GM15510 (cell line): ENCODE measurements around the gene SEPHS1.
A peak's percentile ranks its signal among the peaks of the same experiment; 100 is the strongest.

Experiments used
- POLR2A ChIP-seq: IDR thresholded peaks from 3 replicates; pipeline ENCODE4 v1.6.1; 2011; ENCODE audit warnings: borderline replicate concordance; ENCODE audit not compliant: insufficient read length; ENCODE audit errors: extremely low read depth

Gene SEPHS1, protein sequence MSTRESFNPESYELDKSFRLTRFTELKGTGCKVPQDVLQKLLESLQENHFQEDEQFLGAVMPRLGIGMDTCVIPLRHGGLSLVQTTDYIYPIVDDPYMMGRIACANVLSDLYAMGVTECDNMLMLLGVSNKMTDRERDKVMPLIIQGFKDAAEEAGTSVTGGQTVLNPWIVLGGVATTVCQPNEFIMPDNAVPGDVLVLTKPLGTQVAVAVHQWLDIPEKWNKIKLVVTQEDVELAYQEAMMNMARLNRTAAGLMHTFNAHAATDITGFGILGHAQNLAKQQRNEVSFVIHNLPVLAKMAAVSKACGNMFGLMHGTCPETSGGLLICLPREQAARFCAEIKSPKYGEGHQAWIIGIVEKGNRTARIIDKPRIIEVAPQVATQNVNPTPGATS

DNA sequence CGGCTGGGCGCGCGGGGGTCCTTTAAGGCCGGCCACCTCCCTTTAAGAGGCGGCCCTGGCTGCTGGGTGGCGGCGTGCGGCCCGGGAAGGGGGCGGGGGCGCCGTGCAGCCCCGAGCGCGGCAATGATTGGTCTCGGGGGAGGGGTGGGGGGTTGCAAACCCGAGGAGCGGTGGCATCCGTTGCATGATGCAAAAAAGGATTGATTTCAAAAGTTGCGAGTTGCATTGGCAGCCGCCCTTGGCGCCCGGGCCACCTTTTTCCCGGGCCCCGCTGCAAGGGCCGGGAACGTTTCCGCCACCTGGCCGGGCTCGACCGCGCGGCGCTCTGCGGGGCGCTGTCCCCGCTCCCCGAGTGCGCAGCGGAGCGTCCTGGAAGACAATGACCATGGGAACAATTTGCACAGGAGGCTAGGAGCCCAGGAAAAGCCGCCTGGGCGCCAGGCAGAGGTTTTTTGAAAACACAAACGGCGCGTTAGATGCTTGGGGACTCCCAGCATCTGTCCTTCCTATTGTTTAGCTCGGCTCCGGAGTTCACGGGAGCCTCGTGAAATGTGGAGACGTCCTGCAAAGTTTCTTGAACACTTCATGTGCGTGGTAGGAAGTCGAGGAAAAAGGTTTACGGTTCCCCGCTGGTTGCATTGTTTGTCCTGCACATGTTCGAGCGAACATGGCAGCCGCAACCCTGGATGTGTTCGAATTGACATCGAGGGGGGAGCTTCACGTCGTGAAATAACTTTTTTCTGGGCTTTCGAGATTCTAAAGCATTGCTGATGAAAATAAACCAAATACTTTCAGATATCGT lies at the start of gene SEPHS1:
SEPHS1 (minus strand) TSS at position 78 of the 802 bp plus-strand sequence. CDS start 3,343 bp downstream, outside the sequence.
- TF ChIP-seq POLR2A: peak; percentile 33

DNA sequence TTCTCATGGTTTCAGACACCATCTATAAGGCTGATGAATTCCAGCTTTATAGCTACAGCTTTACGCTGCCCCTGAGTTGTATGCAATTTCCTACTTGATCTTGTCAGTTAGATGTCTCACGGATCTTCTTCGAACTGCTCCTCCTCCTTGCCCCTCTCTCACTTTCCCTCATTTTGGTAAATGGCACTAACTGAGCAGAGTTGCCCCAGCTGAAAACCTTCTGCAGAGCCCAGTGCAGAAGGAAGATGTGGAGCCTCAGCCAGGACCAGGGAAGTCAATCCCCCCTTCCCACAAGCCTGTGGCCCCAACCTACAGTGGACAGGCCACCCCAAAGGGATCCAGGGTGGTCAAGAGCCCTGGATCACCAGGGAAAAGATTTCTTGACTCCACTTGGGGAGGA lies 49.0 kb upstream of the SEPHS1 start:
- TF ChIP-seq POLR2A: no peak

DNA sequence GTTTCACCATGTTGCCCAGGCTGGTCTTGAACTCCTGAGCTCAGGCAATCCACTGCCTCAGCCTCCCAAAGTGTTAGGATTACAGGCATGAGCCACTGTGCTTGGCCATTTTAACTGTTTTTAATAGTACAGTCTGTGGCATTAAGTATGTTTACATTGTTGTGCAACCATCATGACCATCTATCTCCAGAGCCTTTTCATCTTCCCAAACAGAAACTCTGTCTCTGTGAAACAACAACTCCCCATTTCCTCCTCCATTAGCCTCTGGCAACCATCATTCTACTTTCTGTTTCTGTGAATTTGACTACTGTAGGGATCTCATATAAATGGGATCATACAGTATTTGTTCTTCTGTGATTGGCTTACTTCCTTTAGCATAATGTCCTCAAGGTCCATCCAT lies 48.3 kb upstream of the SEPHS1 start:
- TF ChIP-seq POLR2A: no peak

DNA sequence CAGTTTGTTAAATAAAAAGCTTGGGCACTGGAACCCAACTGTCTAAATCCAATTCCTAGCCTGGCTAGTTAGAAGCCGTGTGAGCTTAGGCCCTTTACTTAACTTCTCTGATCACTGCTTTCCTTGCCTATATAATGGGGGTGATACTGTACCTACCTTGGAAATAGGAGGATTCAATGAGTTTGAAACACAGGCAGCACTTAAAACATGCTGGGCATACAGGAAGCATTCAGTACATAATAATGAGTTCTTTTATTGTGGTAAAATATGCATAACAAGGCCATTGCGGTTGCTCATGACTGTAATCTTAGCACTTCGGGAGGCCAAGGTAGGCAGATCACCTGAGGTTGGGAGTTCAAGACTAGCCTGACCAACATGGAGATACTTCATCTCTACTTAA lies 47.4 kb upstream of the SEPHS1 start:
- no peak for TF ChIP-seq POLR2A

DNA sequence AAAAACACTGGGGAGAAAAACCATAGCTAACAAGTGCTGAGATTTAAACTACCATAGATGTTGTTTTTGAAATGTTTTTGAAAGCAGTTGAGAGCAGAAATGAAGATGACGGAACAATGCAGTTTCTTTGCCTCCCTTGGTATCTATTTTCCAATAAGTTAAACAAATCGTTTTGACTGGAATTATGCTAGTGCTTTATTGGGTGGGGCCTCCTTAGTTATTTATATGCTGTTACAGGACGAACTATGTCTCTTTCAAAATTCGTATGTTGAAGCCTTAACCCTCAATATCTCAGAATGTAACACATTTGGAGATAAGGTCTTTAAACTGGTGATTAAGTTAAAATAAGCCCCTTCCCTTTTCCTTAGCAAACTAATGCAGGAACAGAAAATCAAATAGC lies 45.5 kb upstream of the SEPHS1 start:
- TF ChIP-seq POLR2A: no peak

DNA sequence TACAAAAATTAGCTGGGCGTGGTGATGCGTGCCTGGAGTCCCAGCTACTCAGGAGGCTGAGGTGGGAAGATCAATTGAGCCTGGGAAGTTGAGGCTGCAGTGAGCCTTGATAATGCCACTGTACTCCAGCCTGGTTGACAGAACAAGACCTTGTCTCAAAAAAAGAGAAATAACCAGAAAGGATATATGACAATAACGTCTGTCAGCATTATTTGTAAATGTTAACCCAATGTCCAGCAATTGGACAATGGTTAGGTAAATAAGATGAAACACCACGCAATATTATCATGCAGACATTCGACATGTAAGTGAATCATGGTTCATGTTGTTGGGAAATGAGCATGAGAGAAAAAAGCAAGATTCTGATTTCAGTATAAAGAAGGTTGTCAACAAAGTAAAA lies 44.6 kb upstream of the SEPHS1 start:
- TF ChIP-seq POLR2A: no peak

DNA sequence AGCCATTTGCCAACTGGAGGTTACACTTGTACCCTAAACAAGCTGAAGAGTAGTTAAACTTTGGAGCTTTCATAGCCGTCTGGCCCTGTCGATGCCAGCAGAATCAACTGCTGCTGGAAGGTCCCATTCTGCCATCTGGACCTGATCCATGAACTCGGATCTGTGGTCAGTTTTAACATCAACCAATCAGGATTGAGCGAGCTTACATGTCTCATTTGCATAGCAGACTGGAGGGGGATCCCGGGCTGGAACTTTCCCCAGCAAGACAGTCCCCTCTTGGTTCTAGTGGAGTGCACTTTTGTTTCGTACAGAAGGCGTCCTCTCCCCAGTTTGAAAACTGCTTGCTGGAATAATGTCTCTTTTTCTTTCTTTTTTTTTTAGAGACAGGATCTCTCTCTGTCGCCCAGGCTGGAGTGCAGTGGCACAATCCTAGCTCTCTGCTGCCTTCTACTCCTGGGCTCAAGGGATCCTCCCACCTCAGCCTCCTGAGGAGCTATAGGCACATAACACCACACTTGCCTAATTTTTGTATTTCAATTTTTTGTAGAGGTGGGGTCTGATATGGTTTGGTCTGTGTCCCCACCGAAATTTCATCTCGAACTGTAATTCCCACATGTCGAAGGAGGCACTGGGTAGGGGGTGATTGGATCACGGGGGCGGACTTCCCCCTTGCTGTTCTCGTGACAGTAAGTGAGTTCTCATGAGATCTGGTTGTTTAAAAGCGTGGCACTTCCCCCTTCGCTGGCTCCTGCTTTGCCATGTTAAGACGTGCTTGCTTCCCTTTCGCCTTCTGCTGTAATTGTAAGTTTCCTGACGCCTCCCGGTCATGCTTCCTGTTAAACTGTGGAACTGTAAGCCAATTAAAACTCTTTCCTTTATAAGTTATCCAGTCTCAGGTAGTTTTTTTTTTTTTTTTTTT lies 42.8 kb upstream of the SEPHS1 start:
- TF ChIP-seq POLR2A: no peak

DNA sequence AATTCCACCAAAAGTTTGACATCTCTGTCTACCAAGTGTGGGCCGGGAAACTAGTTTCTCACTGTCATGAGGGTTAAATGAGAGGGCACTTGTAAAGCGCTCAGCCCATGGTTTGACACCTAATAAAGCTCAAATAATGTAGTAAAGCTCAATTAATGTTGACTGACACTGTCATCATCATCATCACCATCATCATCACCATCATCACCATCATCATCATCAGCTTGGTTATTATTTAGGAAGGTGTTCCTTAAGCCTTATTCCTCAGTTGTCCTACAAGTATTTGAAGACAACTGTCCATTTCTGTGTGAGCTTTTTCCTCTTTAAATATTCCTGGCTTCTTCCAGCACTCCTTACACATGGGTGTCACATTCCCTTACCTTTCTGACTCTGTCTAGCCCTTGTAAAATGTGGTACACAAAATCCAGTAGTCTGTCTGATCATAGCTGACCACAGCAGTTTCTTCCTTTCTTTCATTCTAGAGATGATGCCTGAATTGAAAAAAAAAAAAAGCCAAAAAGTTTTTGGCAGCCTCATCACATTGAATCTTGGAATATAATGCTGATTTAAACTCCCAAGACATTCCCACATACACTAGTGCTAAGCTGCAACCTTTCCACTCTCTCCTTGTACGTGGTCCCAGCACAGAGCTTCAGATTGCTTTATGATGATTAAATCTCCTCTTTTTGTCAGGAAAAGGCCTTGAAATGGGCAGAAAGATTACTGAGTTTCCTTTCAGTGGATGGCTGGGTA lies 40.6 kb upstream of the SEPHS1 start:
- no peak for TF ChIP-seq POLR2A

DNA sequence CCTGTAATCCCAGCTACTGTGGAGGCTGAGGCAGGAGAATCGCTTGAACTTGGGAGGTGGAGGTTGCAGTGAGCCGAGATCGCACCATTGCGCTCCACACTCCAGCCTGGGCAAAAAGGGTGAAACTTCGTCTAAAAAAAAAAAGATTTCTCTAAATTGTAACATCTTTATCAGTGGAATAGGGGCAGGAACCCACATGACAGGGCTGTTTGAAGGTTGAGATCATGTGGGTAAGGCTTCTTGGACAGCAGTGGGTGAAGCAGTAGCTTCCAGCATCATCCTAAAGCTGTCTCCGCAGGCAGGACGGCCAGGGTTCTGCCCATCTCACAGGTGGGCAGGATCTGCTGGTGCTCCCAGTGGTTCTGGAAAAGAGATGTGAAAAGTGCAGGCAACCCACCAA lies 37.9 kb upstream of the SEPHS1 start:
- TF ChIP-seq POLR2A: no peak

DNA sequence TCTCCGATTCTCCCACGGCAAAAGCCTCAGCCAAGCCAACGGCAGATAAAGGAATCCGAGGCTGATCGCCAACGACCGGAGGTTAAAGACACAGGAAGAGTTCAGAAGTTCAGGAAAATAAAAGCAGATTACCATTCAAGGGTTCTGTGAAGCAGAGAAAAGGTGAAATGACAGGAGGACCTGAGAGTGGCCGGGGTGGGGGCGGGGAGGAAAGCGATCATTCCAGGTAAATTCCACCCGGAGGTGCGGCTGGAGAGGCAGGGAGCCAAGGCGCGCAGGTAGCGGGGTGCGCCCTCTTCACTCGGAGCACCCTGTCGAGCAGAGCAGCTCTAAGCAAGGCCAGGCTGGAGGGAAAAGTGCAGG lies 35.3 kb upstream of the SEPHS1 start:
- TF ChIP-seq POLR2A: no peak

DNA sequence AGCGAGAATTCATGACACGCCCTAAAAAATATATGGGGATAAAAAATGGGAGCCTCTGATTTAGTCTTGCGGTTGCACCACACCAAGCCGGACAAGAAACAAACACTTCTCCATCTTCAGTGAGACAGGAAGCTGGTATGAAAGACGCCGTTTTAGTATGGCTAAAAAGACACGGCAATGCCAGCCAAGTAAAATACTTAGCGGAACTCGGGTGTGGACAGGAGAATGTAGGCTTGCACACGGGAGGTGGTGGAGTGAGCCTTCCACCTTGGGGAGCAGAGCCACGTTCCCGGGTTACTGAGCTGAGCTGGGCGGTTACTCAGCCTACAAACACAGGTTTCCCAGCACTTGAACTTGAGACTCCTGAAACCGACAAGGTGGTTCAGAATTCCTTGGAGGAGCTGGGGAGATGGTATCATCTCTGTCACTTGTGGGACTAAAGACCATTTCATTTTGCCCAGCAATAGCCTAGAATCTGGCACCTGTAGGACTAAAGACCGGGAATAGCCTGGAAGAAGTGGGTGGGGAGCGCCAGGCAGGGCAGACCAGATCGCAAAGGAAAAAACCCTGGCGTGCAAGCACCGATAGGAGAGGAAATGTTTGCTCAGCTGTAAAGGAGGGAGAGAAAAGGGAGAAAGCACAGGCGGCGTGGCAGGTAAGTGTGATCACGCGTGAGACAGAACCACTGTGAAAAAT lies 34.8 kb upstream of the SEPHS1 start:
- no peak for TF ChIP-seq POLR2A

DNA sequence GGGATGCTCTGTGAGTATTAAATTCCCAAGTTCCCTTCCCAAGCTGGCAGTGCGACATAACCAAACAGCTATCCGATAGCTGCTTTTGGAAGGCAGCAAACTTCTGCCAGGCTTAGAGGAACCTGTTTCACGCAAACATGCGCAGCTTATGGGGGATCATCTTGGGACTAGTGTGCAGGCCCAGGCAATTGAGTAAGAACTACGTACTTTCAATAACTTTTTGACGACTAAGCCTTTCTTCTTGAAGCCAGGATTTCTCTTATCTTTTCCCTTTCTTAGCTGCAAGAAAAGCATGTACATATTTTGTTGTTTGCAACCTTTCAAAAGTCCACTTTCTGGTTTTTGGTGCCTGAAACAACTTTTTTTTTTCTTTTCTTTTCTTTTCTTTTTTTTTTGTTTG lies 28.7 kb upstream of the SEPHS1 start:
- TF ChIP-seq POLR2A: no peak

DNA sequence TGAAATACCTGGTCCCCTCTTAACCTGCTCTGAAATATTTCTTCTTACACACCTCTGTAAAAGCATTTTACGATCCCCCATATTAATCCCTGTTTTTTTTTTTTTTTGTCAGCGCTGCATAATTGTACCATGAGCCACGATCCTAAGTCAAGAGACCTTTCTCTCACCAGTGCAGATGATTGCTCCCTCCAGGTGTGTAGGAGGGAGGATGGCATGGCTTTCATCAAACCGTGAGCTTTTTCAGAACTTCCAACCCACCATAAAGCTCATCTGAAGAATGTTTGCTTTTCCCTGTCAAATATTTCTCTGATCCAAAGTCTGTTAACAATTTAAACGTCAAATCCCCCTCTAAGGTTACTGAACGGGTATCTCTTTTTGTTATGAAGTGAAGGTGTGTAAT lies 28.2 kb upstream of the SEPHS1 start:
- no peak for TF ChIP-seq POLR2A

DNA sequence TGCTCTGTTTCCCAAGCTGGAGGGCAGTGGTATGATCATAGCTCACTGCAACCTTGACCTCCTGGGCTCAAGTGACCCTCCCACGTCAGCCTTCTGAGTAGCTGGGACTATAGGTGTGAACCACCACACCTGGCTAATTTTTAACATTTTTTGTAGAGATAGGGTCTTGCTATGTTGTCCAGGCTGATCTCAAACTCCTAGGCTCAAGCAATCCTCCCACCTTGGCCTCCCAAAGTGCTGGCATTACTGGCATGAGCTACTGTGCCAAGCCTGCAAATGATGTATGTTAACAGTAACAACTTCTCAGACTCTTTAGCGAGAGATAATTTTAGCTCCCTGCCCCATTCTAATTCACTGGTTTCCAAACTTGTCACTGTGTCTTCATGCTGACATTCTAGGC lies 27.7 kb upstream of the SEPHS1 start:
- TF ChIP-seq POLR2A: no peak
